Measurements from ENCODE around the gene KIF26B. TPM values are rescaled to one million over a fixed set of nuclear protein-coding genes. Genes with fewer than 3 reads are reported as not detected.

Gene KIF26B
- total RNA-seq, 2 experiments from 2014 or later = not detected

GRCh38 chr1:245690156-245690690, 535.4 kb downstream of the KIF26B start:
- Histone ChIP-seq H3K9me3 (ENCODE audit: low read length) (no peaks in the 10 kb centered on the region), H3K36me3 (ENCODE audit: insufficient read depth, low read length) (no peaks in the 10 kb centered on the region), H4K20me1 (ENCODE audit: insufficient read depth, low read length) (no peaks in the 10 kb centered on the region), H2AFZ (ENCODE audit: low read length) (no peak overlapping the region), H3K79me2 (ENCODE audit: insufficient read depth, low read depth, low read length) (no peaks in the 10 kb centered on the region), H3K27ac (ENCODE audit: low read depth, low read length, poor library complexity, severe bottlenecking) (no peak overlapping the region), H3K9me2 (ENCODE audit: insufficient read depth, low read length) (no peaks in the 10 kb centered on the region), H3K4me3 (ENCODE audit: low read depth, low read length, poor library complexity, severe bottlenecking) (no peak overlapping the region), H3K4me1 (ENCODE audit: insufficient read depth, low read length, poor library complexity, severe bottlenecking) (no peaks in the 10 kb centered on the region), H3K4me2 (ENCODE audit: low read length) (no peak overlapping the region)
- no peak for DNase-seq (ENCODE audit: low spot score)
- TF ChIP-seq CTCF (conservative IDR thresholded peaks at IDR 0.05; ENCODE audit: low read length) (no peak), EZH2phosphoT487 (IDR thresholded peaks at IDR 0.05; ENCODE audit: borderline replicate concordance, low read depth, low read length) (no peak)
- POLR2A ChIA-PET = no interaction called here
- intact Hi-C loops (cut with micrococcal nuclease; ENCODE audit: unreplicated experiment) = no loop called here
- no TSS peak for BruUV-seq (replicated peaks)
- CTCF ChIA-PET (ENCODE audit: unreplicated experiment) = no interaction called here

GRCh38 chr1:245690946-245691541, 536.3 kb downstream of the KIF26B start:
- POLR2A ChIA-PET = interaction anchor here (1.0 kb wide), 1 partner anchor 66 kb away, joined by 3 read pairs; no protein-coding TSS in a partner anchor
- Histone ChIP-seq H3K4me2 (ENCODE audit: low read length) (no peak overlapping the region), H3K79me2 (ENCODE audit: insufficient read depth, low read depth, low read length) (no peaks in the 10 kb centered on the region), H2AFZ (ENCODE audit: low read length) (no peak overlapping the region), H3K9me3 (ENCODE audit: low read length) (no peaks in the 10 kb centered on the region), H3K4me3 (ENCODE audit: low read depth, low read length, poor library complexity, severe bottlenecking) (no peak overlapping the region), H4K20me1 (ENCODE audit: insufficient read depth, low read length) (no peaks in the 10 kb centered on the region), H3K27ac (ENCODE audit: low read depth, low read length, poor library complexity, severe bottlenecking) (no peak overlapping the region), H3K9me2 (ENCODE audit: insufficient read depth, low read length) (no peaks in the 10 kb centered on the region), H3K4me1 (ENCODE audit: insufficient read depth, low read length, poor library complexity, severe bottlenecking) (no peaks in the 10 kb centered on the region), H3K36me3 (ENCODE audit: insufficient read depth, low read length) (no peaks in the 10 kb centered on the region)
- BruUV-seq (replicated peaks) = no TSS peak
- DNase-seq (ENCODE audit: low spot score) = no peak
- no peak for TF ChIP-seq EZH2phosphoT487 (IDR thresholded peaks at IDR 0.05; ENCODE audit: borderline replicate concordance, low read depth, low read length)
- intact Hi-C loops (cut with micrococcal nuclease; ENCODE audit: unreplicated experiment) = no loop called here
- CTCF ChIA-PET (ENCODE audit: unreplicated experiment) = no interaction called here

- Histone ChIP-seq H3K4me3 (ENCODE audit: low read depth, low read length, poor library complexity, severe bottlenecking) (no peak overlapping the region), H4K20me1 (ENCODE audit: insufficient read depth, low read length) (no peaks in the 10 kb centered on the region), H2AFZ (ENCODE audit: low read length) (no peak overlapping the region), H3K9me2 (ENCODE audit: insufficient read depth, low read length) (no peaks in the 10 kb centered on the region), H3K27ac (ENCODE audit: low read depth, low read length, poor library complexity, severe bottlenecking) (no peak overlapping the region), H3K4me1 (ENCODE audit: insufficient read depth, low read length, poor library complexity, severe bottlenecking) (no peaks in the 10 kb centered on the region), H3K4me2 (ENCODE audit: low read length) (no peak overlapping the region), H3K9me3 (ENCODE audit: low read length) (no peaks in the 10 kb centered on the region), H3K79me2 (ENCODE audit: insufficient read depth, low read depth, low read length) (no peaks in the 10 kb centered on the region), H3K36me3 (ENCODE audit: insufficient read depth, low read length) (no peaks in the 10 kb centered on the region)
- DNase-seq (ENCODE audit: low spot score) = no peak
- intact Hi-C loops (cut with micrococcal nuclease; ENCODE audit: unreplicated experiment) = no loop called here
- POLR2A ChIA-PET = interaction anchor here (0.6 to 1.0 kb wide), 2 partner anchors 65 to 264 kb away, joined by 3 to 4 read pairs; no protein-coding TSS in a partner anchor
- no peak for TF ChIP-seq CTCF (conservative IDR thresholded peaks at IDR 0.05; ENCODE audit: low read length)
- TF ChIP-seq EZH2phosphoT487 (IDR thresholded peaks at IDR 0.05; ENCODE audit: borderline replicate concordance, low read depth, low read length) = no peak
- no TSS peak for BruUV-seq (replicated peaks)
- CTCF ChIA-PET (ENCODE audit: unreplicated experiment) = no interaction called here
Measured at GRCh38 chr1:245691897-245692296, 537.1 kb downstream of the KIF26B start.

All from OCI-LY7 (cell line).